Neural crest cell (in vitro differentiated cells): ENCODE results near the gene H1-8. TPM values are rescaled to one million over a fixed set of nuclear protein-coding genes. Genes with fewer than 3 reads are reported as not detected.

Experiments used
- DNase-seq: peaks from one replicate; pipeline ENCODE4 v3.0.0; 2021; ENCODE audit warnings: low read depth, mixed read lengths, low spot score
- H3K27ac Mint-ChIP-seq: one replicate; pipeline ENCODE4 v1.8.0; 2021; ENCODE audit warnings: mild to moderate bottlenecking, mixed read lengths; ENCODE audit not compliant: unreplicated experiment
- H3K27me3 Mint-ChIP-seq: 2 replicates; pipeline ENCODE4 v1.8.0; 2021; ENCODE audit warnings: low read depth, mild to moderate bottlenecking, mixed read lengths
- H3K36me3 Mint-ChIP-seq: 2 replicates; pipeline ENCODE4 v1.8.0; 2021; ENCODE audit warnings: low read depth, mild to moderate bottlenecking, mixed read lengths
- H3K4me1 Mint-ChIP-seq: 2 replicates; pipeline ENCODE4 v1.8.0; 2021; ENCODE audit warnings: mixed read lengths
- H3K4me3 Mint-ChIP-seq: one replicate; pipeline ENCODE4 v1.8.0; 2021; ENCODE audit warnings: mild to moderate bottlenecking, mixed read lengths
- H3K9me3 Mint-ChIP-seq: 2 replicates; pipeline ENCODE4 v1.8.0; 2021; ENCODE audit warnings: mixed read lengths
- total RNA-seq: library from RNA; stranded (reverse); gene quantifications from 2 replicates; pipeline ENCODE4 v1.2.1, GENCODE V29; 2021
- TF ChIP-seq, protein P1 (sequence below): fragments of 200-600 bp; sonication (generic); conservative IDR thresholded peaks from 2 replicates; pipeline ENCODE4 v1.5.0; 2021; ENCODE audit warnings: antibody characterized with exemption, mild to moderate bottlenecking

Gene H1-8
- total RNA-seq, 1 donor from 2014 or later, result not detected

DNA sequence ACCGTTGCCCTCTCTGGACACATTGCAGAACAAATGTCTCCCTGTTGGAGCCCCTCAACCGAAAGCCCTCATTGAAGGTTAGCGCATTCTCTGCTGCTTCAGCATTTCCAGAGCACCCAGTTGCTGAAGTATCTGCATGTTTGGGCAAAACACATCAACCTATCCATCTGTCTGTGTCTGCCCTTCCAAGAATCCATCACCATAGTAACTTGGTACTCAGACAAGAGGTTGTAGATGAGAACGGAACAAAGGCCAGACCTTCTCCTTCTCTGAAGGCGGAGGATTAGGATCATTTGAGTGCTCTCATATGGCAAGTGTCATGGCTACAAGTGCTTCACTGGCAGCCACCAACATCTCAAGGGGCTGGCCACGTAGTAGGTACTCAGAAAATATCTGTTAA, 37.6 kb upstream of the H1-8 start:
- Mint-ChIP-seq H3K4me3 (no peak overlapping the region), H3K27me3 (no peaks in the 10 kb centered on the region), H3K36me3 (peaks cover 6% of the 10 kb centered on the region), H3K9me3 (no peaks in the 10 kb centered on the region), H3K27ac (no peak overlapping the region), H3K4me1 (no peaks in the 10 kb centered on the region)
- no peak for DNase-seq
- TF ChIP-seq, protein P1, sequence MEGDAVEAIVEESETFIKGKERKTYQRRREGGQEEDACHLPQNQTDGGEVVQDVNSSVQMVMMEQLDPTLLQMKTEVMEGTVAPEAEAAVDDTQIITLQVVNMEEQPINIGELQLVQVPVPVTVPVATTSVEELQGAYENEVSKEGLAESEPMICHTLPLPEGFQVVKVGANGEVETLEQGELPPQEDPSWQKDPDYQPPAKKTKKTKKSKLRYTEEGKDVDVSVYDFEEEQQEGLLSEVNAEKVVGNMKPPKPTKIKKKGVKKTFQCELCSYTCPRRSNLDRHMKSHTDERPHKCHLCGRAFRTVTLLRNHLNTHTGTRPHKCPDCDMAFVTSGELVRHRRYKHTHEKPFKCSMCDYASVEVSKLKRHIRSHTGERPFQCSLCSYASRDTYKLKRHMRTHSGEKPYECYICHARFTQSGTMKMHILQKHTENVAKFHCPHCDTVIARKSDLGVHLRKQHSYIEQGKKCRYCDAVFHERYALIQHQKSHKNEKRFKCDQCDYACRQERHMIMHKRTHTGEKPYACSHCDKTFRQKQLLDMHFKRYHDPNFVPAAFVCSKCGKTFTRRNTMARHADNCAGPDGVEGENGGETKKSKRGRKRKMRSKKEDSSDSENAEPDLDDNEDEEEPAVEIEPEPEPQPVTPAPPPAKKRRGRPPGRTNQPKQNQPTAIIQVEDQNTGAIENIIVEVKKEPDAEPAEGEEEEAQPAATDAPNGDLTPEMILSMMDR, result no peak

- H3K27ac Mint-ChIP-seq, result no peak overlapping the region
- DNase-seq, result no peak
- no peak overlapping the region for H3K4me3 Mint-ChIP-seq
- no peaks in the 10 kb centered on the region for H3K27me3 Mint-ChIP-seq
- no peaks in the 10 kb centered on the region for H3K9me3 Mint-ChIP-seq
- peaks cover 2% of the 10 kb centered on the region for H3K36me3 Mint-ChIP-seq
- TF ChIP-seq, protein P1, result no peak
- no peaks in the 10 kb centered on the region for H3K4me1 Mint-ChIP-seq
These were observed 36.7 kb upstream of the H1-8 start for GRCh38 chr3:129506231-129506742.

DNA sequence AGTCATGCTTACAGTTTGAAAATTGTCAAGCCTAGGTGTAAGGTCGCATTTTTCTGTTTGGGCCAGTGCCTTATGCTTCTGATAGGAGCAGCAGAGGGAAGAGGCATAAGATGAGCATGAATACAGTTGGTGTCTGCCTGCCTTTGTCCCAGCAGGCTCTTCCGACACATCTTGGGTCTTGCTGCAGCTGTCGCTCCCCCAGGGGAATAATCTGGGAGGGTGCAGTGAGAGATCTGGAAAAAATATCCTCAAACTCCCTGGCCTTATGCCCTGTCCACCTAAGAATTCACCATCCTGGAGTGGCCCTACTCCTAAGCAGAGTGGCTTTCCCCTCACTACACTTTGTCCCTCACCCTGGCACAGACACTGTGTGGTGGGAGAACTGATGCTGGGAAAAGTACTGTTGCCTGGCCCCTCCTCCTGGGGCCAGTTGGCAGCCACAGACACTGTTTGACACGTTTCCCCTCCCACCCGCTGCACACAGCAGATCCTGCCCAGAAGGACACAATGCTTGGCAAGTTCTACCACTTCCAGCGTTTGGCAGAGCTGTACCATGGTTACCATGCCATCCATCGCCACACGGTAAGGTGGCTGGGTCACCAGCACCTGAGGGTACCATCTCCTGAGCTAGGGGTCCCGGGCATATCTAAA, 35.7 kb upstream of the H1-8 start:
- no peak overlapping the region for H3K4me3 Mint-ChIP-seq
- no peaks in the 10 kb centered on the region for H3K27me3 Mint-ChIP-seq
- no peak for DNase-seq
- peaks cover 2% of the 10 kb centered on the region for H3K36me3 Mint-ChIP-seq
- TF ChIP-seq, protein P1, result no peak
- no peaks in the 10 kb centered on the region for H3K4me1 Mint-ChIP-seq
- H3K9me3 Mint-ChIP-seq, result no peaks in the 10 kb centered on the region
- H3K27ac Mint-ChIP-seq, result peak overlapping the region; percentile 78

- H3K27me3 Mint-ChIP-seq, result no peaks in the 10 kb centered on the region
- H3K36me3 Mint-ChIP-seq, result no peaks in the 10 kb centered on the region
- DNase-seq, result no peak
- H3K4me1 Mint-ChIP-seq, result no peaks in the 10 kb centered on the region
- TF ChIP-seq, protein P1, result no peak
- no peak overlapping the region for H3K4me3 Mint-ChIP-seq
- H3K27ac Mint-ChIP-seq, result no peak overlapping the region
- no peaks in the 10 kb centered on the region for H3K9me3 Mint-ChIP-seq
These were observed 30.4 kb upstream of the H1-8 start for GRCh38 chr3:129512595-129512994.

- H3K27ac Mint-ChIP-seq, result no peak overlapping the region
- no peak for DNase-seq
These were observed 29.3 kb upstream of the H1-8 start for GRCh38 chr3:129513705-129514104.

More at GRCh38 chr3:129513705-129514104, 29.3 kb upstream of the H1-8 start:
- Mint-ChIP-seq H3K4me1 (no peaks in the 10 kb centered on the region), H3K9me3 (no peaks in the 10 kb centered on the region), H3K27me3 (no peaks in the 10 kb centered on the region), H3K4me3 (no peak overlapping the region), H3K36me3 (no peaks in the 10 kb centered on the region)
- TF ChIP-seq, protein P1, result no peak
